ENCODE data around the gene STK31.
A peak's percentile ranks its signal among the peaks of the same experiment; 100 is the strongest.
"Not testable (repeated sequence)": the region's sequence is repeated elsewhere in the genome, so short reads cannot be mapped to it uniquely, and the experiment has no call there.

The STK31 gene

DNA sequence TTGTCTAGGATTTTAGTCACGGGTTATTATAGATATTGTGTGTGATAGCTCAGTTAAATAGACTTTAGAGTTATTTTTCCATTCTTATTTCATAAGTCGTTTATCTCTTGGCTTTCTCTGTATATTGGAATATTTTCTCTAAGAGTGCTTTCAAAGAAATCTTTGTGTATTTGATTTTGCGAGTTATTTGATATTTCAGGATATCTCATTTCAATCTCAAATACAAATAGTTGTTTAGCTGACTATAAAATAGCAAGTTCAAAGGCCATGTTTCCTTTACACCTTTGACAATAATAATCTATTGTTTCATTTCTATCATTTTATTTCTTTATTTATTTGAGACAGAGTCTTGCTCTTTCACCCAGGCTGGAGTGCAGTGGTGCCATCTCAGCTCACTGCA, 55.9 kb downstream of the STK31 start:
- Histone ChIP-seq H3K9me3 (ENCODE audit: control insufficient read depth, insufficient read depth, low read depth, low read length) (no peaks in the 10 kb centered on the region), H3K4me1 (ENCODE audit: control insufficient read depth, insufficient read depth, low read length) (no peaks in the 10 kb centered on the region), H3K36me3 (ENCODE audit: control insufficient read depth in 2 of 2, insufficient read depth in 1 of 2, low read length in 2 of 2) (no peaks in the 10 kb centered on the region), H3K27ac (ENCODE audit: extremely low read depth, low read depth, low read length) (no peak overlapping the region), H3K4me3 (ENCODE audit: low read depth, low read length) (no peak overlapping the region)
- ChIA-PET CTCF (no interaction called here), POLR2A (no interaction called here)
- TF ChIP-seq ZFP37 (tag by site-specific recombination; IDR thresholded peaks at IDR 0.05), result no peak
- TF ChIP-seq ZNF623 (tag by site-specific recombination; IDR thresholded peaks at IDR 0.05), result no peak
- TF ChIP-seq, protein P1, sequence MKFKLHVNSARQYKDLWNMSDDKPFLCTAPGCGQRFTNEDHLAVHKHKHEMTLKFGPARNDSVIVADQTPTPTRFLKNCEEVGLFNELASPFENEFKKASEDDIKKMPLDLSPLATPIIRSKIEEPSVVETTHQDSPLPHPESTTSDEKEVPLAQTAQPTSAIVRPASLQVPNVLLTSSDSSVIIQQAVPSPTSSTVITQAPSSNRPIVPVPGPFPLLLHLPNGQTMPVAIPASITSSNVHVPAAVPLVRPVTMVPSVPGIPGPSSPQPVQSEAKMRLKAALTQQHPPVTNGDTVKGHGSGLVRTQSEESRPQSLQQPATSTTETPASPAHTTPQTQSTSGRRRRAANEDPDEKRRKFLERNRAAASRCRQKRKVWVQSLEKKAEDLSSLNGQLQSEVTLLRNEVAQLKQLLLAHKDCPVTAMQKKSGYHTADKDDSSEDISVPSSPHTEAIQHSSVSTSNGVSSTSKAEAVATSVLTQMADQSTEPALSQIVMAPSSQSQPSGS (tag by site-specific recombination; IDR thresholded peaks at IDR 0.05; ENCODE audit: low read depth), result no peak
- TF ChIP-seq, protein P2, sequence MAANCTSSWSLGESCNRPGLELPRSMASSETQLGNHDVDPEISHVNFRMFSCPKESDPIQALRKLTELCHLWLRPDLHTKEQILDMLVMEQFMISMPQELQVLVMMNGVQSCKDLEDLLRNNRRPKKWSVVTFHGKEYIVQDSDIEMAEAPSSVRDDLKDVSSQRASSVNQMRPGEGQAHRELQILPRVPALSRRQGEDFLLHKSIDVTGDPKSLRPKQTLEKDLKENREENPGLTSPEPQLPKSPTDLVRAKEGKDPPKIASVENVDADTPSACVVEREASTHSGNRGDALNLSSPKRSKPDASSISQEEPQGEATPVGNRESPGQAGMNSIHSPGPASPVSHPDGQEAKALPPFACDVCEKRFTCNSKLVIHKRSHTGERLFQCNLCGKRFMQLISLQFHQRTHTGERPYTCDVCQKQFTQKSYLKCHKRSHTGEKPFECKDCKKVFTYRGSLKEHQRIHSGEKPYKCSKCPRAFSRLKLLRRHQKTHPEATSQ (tag by site-specific recombination; IDR thresholded peaks at IDR 0.05), result no peak
- TF ChIP-seq ZNF112 (tag by site-specific recombination; IDR thresholded peaks at IDR 0.05), result no peak
- no peak for TF ChIP-seq PRDM4 (tag by site-specific recombination; IDR thresholded peaks at IDR 0.05)
- TF ChIP-seq ZNF169 (tag by site-specific recombination; IDR thresholded peaks at IDR 0.05), result no peak
- no peak for TF ChIP-seq ZNF776 (tag by site-specific recombination; IDR thresholded peaks at IDR 0.05; ENCODE audit: borderline replicate concordance)
- no peak for TF ChIP-seq ZNF76 (tag by site-specific recombination; IDR thresholded peaks at IDR 0.05; ENCODE audit: borderline replicate concordance, low read depth)
- no peak for TF ChIP-seq ZNF239 (tag by site-specific recombination; IDR thresholded peaks at IDR 0.05)
- TF ChIP-seq ZFP3 (tag by site-specific recombination; IDR thresholded peaks at IDR 0.05; ENCODE audit: low read depth), result no peak
- TF ChIP-seq ZNF404 (tag by site-specific recombination; IDR thresholded peaks at IDR 0.05), result no peak
- no peak for TF ChIP-seq ZNF2 (tag by site-specific recombination; IDR thresholded peaks at IDR 0.05)

- Histone ChIP-seq H3K36me3 (ENCODE audit: control insufficient read depth in 2 of 2, insufficient read depth in 1 of 2, low read length in 2 of 2) (no peaks in the 10 kb centered on the region), H3K4me3 (ENCODE audit: low read depth, low read length) (no peak overlapping the region), H3K9me3 (ENCODE audit: control insufficient read depth, insufficient read depth, low read depth, low read length) (no peaks in the 10 kb centered on the region), H3K4me1 (ENCODE audit: control insufficient read depth, insufficient read depth, low read length) (no peaks in the 10 kb centered on the region), H3K27ac (ENCODE audit: extremely low read depth, low read depth, low read length) (no peak overlapping the region)
- ChIA-PET CTCF (interaction anchor here (0.6 kb wide), 1 partner anchor 13 kb away, joined by 4 read pairs; no protein-coding TSS in a partner anchor), POLR2A (no interaction called here)
- no peak for TF ChIP-seq ZNF571 (tag by site-specific recombination; IDR thresholded peaks at IDR 0.05)
- peak; percentile 50 for TF ChIP-seq SCRT2 (tag by site-specific recombination; IDR thresholded peaks at IDR 0.05)
Observed at GRCh38 chr7:23767514-23767913, 57.5 kb downstream of the STK31 start.

- H3K27ac ChIP-seq (ENCODE audit: extremely low read depth, low read depth, low read length), result no peak overlapping the region
- H3K4me1 ChIP-seq (ENCODE audit: control insufficient read depth, insufficient read depth, low read length), result no peaks in the 10 kb centered on the region
- POLR2A ChIA-PET, result no interaction called here
- H3K4me3 ChIP-seq (ENCODE audit: low read depth, low read length), result no peak overlapping the region
- no peak for TF ChIP-seq PRDM4 (tag by site-specific recombination; IDR thresholded peaks at IDR 0.05)
- H3K36me3 ChIP-seq (ENCODE audit: control insufficient read depth in 2 of 2, insufficient read depth in 1 of 2, low read length in 2 of 2), result no peaks in the 10 kb centered on the region
- CTCF ChIA-PET, result interaction anchor here (0.7 kb wide), 1 partner anchor 1045 kb away, joined by 3 read pairs; no protein-coding TSS in a partner anchor
- no peaks in the 10 kb centered on the region for H3K9me3 ChIP-seq (ENCODE audit: control insufficient read depth, insufficient read depth, low read depth, low read length)
Observed at GRCh38 chr7:23768022-23768421, 58.0 kb downstream of the STK31 start.

- H3K27ac ChIP-seq (ENCODE audit: extremely low read depth, low read depth, low read length); POLR2A ChIA-PET; H3K4me3 ChIP-seq (ENCODE audit: low read depth, low read length); H3K4me1 ChIP-seq (ENCODE audit: control insufficient read depth, insufficient read depth, low read length); H3K9me3 ChIP-seq (ENCODE audit: control insufficient read depth, insufficient read depth, low read depth, low read length); H3K36me3 ChIP-seq (ENCODE audit: control insufficient read depth in 2 of 2, insufficient read depth in 1 of 2, low read length in 2 of 2); CTCF ChIA-PET: not testable (repeated sequence)
Observed at GRCh38 chr7:23779185-23779800, 69.3 kb downstream of the STK31 start.

Measured in HEK293 (cell line).